Right lung (tissue), 5 donors: ENCODE measurements around the gene RPF1. TPM values are rescaled to one million over a fixed set of nuclear protein-coding genes. Genes with fewer than 3 reads are reported as not detected.

ENCODE experiments used
- DNase-seq, 2 donors: peaks; one replicate each; pipeline ENCODE4 v3.0.0-alpha.2; 2013
- polyA plus RNA-seq, 5 donors: library from polyadenylated mRNA; unstranded; fragments of 120-200 nt; gene quantifications; one replicate each; pipeline versions ENCODE4 v1.2.1 to v1.2.3, GENCODE V29; 2013; ENCODE audit warnings: inconsistent platforms in 1 of 5, low replicate concordance in 1 of 5; ENCODE audit not compliant: insufficient read length in 5 of 5, insufficient read depth in 1 of 5

The RPF1 gene
- polyA plus RNA-seq, 5 donors, result 33.7 to 46.6 (median 38.2) TPM

- no peak for DNase-seq
These were observed 62.6 kb downstream of the RPF1 start for GRCh38 chr1:84541679-84542078.

Other genes starting within 250 kb of the RPF1 start
- gene SAMD13, start 177.6 kb upstream of the RPF1 start, polyA plus RNA-seq, result 10 to 100 TPM in 1 of 5 donors, 1 to 10 TPM in 4; 6.9 to 11.3 (median 8.8) TPM
- gene DNASE2B, start 80.8 kb upstream of the RPF1 start, polyA plus RNA-seq, result under 1 TPM in 2 of 5 donors, not detected in 3; 0.09 to 0.11 TPM
- 1 to 10 TPM; 2.3 to 4.0 (median 3.5) TPM for gene SPATA1, start 27.1 kb downstream of the RPF1 start, polyA plus RNA-seq
- 100 to 1,000 TPM; 134 to 174 (median 147) TPM for gene GNG5, start 27.3 kb downstream of the RPF1 start, polyA plus RNA-seq
- 10 to 100 TPM; 10.8 to 17.3 (median 15.2) TPM for gene CTBS, start 95.2 kb downstream of the RPF1 start, polyA plus RNA-seq
- 10 to 100 TPM; 12.3 to 24.9 (median 18.7) TPM for gene SSX2IP, start 211.2 kb downstream of the RPF1 start, polyA plus RNA-seq